DMS 273 (cell line): Measurements from ENCODE around the gene DAP.
A peak's percentile ranks its signal among the peaks of the same experiment; 100 is the strongest.
"Not testable (repeated sequence)": the region's sequence is repeated elsewhere in the genome, so short reads cannot be mapped to it uniquely, and the experiment has no call there.

ENCODE experiments used
- DNase-seq: peaks from one replicate; lab custom pipeline; 2025; ENCODE audit not compliant: unreplicated experiment; lab: John Stamatoyannopoulos, UW

DAP gene

DNA sequence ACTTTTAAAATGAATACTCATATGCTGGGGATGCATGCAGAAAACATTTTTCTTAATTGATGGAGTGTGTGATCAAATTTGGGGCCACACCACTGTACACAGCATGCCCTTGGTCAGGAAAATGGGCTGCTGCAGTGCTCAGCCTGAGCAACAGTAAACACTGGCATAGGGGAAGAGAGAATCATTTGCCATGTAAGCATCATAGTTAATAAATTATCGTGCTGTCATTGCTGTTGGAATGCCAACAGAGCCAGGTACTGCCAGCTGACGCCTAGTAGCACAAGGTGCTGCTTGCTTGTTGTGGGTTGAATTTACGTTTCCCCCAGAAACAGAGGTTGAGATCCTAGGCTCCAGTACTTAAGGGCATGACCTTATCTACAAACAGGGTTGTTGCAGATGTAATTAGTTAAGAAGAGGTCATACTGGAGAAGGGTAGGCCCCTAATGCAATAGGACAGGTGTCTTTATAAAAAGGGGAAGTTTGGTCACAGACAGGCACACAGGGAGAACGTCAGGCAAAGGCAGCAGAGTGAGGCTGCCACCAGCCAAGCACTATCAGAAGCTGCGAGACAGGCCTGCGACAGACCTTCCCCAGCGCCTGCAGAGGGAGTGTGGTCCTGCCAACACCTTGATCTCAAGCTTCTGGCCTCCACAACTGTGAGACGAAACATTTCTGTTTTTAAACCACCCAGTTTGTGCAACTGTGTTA, 25.3 kb downstream of the DAP start:
- no peak for DNase-seq

- DNase-seq = peak; percentile 30
Measured at GRCh38 chr5:10734832-10735523, 26.1 kb downstream of the DAP start.

- peak; percentile 85 for DNase-seq
Measured at GRCh38 chr5:10734037-10734709, 26.9 kb downstream of the DAP start.

DNA sequence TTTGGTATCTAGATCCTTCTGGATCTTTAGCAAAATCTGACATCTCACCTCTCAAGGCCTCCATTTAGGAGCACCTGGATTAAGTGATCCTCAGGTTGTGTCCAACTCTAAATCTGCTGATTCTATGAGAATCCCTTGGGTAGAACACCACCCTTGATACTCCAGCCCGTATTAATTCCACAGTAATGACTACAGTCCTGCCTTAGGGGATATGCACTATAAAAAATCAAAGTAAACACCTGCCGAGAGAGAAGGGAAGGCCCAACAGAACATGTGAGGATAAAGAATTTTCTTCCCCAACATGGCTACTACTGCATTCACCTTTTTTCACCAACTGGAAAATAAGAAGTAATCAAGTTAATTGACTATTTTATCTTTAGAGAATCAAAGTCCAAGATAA, 27.6 kb downstream of the DAP start:
- DNase-seq = no peak

GRCh38 chr5:10731913-10732312, 29.1 kb downstream of the DAP start:
- no peak for DNase-seq

DNA sequence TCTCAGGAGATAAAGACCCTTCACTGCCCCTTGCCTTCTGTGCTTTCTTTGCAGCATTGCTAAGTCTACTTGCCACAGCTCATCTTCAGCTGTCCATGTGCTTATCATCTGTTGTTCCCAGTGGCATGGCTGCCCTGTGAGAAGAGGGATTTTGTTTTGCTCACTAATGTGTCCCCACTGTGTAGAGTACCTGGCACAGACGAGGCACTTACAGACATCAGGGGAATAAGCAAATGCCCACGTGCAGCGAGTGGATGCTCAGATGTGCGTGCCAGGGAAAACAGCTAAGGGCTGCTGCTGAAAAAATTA, 31.0 kb downstream of the DAP start:
- DNase-seq = no peak

- peak; percentile 57 for DNase-seq
Measured at GRCh38 chr5:10729320-10730042, 31.6 kb downstream of the DAP start.

DNA sequence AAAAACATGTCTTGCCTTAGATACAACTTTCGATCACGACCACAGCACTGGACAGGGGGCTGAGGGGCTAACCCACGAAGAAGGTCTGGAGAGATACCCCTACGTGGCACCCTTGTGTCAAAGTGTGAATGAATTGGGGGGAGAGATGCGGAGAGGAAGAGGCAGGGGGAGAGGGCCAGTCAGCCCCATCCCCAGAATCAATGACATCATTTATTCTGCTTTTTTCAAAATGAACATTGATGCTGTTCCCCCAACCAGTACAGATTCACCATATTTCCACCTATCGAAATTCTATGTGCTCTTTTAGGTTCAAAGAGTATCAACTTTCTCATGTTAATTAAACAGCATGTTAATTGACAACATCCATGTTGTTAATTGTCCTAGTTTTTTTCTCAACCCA, 32.4 kb downstream of the DAP start:
- DNase-seq = no peak

GRCh38 chr5:10727861-10728260, 33.2 kb downstream of the DAP start:
- no peak for DNase-seq

DNA sequence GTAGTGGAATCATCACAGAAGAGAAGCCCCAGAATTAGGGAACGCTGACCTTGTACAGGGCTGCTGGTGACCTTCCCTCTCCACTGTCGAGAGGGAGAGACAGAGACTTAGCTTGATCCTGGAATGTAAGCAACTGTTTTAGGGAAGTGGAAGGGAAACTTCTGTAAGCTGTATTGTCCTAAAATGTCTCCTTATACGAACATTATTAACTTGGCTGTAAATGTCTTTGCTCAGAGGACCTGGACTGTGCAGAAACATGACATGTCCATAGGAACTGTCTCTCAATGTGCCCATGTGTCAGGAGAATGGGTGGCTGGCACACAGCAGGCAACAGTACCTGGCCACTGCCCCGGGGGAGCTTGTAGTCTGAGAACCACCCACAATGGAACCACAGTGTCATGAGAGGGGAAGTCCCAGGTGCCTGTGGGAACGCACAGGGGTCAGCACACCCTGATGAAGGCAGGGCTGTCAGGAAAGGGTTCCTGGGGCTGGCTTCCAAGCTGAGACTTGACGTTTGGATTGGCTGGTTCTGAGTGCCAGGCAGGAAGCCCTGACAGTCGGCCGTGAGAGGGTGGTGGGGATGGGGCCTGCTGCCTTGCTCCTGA, 34.0 kb downstream of the DAP start:
- DNase-seq = no peak

GRCh38 chr5:10726179-10726912, 34.7 kb downstream of the DAP start:
- DNase-seq = no peak

DNA sequence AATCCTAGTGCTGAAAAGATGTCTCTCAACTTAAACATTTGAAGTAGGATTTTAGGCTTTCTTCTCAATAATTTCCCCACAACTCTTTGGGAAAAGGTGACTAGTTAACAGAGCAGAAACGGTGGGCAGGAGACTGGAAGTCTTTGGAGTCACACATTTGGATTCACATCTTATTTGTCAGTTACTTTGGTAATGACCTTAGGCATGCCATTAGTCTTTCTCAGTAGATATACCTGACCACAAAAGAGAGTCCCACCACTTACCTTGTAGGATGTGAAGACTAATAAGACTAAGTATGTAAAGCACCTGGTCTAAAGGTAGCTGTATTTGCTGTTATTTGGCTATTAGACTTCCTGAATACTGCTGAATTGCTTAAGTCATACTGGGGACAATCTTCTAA, 35.4 kb downstream of the DAP start:
- no peak for DNase-seq

GRCh38 chr5:10724781-10725507, 36.1 kb downstream of the DAP start:
- peak; percentile 80 for DNase-seq

DNA sequence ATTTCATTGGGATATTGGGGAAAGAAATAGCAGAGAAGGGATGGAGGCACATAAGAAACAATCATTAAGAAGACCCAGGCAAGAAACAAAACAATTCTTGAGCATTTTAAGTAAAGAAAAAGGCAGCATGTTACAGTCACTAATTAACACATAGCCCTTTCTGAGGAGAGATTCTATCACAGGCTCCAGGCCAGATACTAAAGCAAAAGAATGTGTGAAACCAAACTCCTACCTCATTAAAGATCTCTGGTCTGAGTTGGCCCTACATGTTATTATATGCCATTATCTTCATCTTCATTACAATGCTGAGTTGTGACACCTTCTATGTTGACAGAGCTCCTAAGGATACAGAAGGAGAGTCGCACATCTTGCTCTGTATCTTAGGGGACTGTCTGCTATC, 37.5 kb downstream of the DAP start:
- DNase-seq = no peak

DNA sequence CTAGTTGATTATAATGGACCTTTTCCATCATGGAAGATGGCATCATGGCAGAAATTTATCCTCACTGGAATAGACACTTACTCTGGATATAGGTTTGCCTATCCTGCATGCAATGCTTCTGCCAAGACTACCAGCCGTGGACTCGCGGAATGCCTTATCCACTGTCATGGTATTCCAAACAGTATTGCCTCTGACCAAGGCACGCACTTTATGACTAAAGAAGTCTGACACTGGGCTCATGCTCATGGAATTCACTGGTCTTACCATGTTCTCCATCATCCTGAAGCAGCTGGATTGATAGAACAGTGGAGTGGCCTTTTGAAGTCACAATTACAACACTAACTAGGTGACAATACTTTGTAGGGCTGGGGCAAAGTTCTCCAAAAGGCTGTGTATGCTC, 40.3 kb downstream of the DAP start:
- DNase-seq = not testable (repeated sequence)

DNA sequence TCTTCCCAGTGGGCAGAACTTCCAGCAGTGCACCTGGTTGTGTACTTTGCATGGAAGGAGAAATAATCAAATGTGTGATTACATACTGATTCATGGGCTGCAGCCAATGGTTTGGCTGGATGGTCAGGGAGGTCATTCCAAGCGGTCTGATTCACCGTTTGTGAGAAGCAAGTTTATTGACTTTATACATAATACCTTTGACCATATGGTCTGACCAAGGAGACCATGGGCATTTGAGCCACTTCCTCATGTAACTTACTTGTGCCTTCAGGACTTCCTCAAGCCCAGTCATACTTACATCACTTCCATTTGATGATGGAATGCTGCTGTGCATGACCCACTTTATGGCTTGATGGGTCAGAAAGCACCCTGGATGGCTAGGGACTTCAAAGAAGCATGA, 41.1 kb downstream of the DAP start:
- no peak for DNase-seq

- not testable (repeated sequence) for DNase-seq
Measured at GRCh38 chr5:10718617-10719016, 42.4 kb downstream of the DAP start.

DNA sequence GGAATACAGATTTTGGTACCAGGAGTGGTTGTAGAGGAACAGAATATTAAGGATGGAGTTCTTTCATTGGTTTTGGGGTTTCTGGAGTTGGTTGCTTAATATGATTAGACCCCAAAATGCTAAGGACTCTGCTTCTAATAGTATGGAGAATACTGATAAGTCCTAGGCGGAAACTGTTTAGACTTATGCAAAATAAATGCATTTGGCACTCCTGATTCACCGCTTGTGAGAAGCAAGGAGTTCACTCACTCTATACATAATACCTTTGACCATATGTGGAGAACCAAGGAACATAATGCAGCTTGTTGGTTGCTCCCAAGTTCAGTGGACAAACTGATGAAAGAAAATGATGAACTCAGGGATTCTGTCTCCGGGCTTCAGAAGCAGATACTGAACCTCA, 44.2 kb downstream of the DAP start:
- DNase-seq = not testable (repeated sequence)

- DNase-seq = no peak
Measured at GRCh38 chr5:10715605-10716290, 45.3 kb downstream of the DAP start.
